ENCODE results near the gene UQCC5.
A peak's percentile ranks its signal among the peaks of the same experiment; 100 is the strongest.

The UQCC5 gene

GRCh38 chr3:52532838-52533622 lies 3.4 kb upstream of the UQCC5 start:
- DNase-seq (ENCODE audit: insufficient read length), result peak; percentile 65
- FAIRE-seq, result peak; percentile 56
- TF ChIP-seq TAF1 (IDR thresholded peaks at IDR 0.05; ENCODE audit: borderline replicate concordance, low read depth, low read length) (no peak), POLR2A (IDR thresholded peaks at IDR 0.05; ENCODE audit: low read depth, low read length) (no peak), POLR2AphosphoS5 (IDR thresholded peaks at IDR 0.05; ENCODE audit: low read depth, low read length) (no peak)

GRCh38 chr3:52533623-52534280 lies 2.7 kb upstream of the UQCC5 start, which contains the start of gene NT5DC2:
Gene NT5DC2 (minus strand): TSS chr3:52533857. CDS start chr3:52533737, 120 bp downstream.
- DNase-seq (ENCODE audit: insufficient read length), result peak; percentile 91
- TF ChIP-seq TAF1 (IDR thresholded peaks at IDR 0.05; ENCODE audit: borderline replicate concordance, low read depth, low read length) (0 out of 2 replicates have a peak, but pooled peaks have one; percentile 20), POLR2A (IDR thresholded peaks at IDR 0.05; ENCODE audit: low read depth, low read length) (no peak; the same call in 1 of the 2 replicates)
- peak; percentile 89 for FAIRE-seq

GRCh38 chr3:52534281-52535183 lies 1.9 kb upstream of the UQCC5 start:
- no peak for FAIRE-seq
- DNase-seq (ENCODE audit: insufficient read length), result no peak

GRCh38 chr3:52535411-52536111 lies 844 bp upstream of the UQCC5 start:
- DNase-seq (ENCODE audit: insufficient read length), result no peak
- no peak for FAIRE-seq
- TF ChIP-seq POLR2A (IDR thresholded peaks at IDR 0.05; ENCODE audit: low read depth, low read length), result no peak
- TF ChIP-seq TAF1 (IDR thresholded peaks at IDR 0.05; ENCODE audit: borderline replicate concordance, low read depth, low read length), result no peak
- TF ChIP-seq POLR2AphosphoS5 (IDR thresholded peaks at IDR 0.05; ENCODE audit: low read depth, low read length), result no peak

More at GRCh38 chr3:52534281-52535183, 1.9 kb upstream of the UQCC5 start:
- TF ChIP-seq TAF1 (IDR thresholded peaks at IDR 0.05; ENCODE audit: borderline replicate concordance, low read depth, low read length), result no peak
- no peak for TF ChIP-seq POLR2AphosphoS5 (IDR thresholded peaks at IDR 0.05; ENCODE audit: low read depth, low read length)

GRCh38 chr3:52536112-52536368 lies 365 bp upstream of the UQCC5 start:
- FAIRE-seq (no peak), DNase-seq (ENCODE audit: insufficient read length) (no peak)
- TF ChIP-seq TAF1 (IDR thresholded peaks at IDR 0.05; ENCODE audit: borderline replicate concordance, low read depth, low read length), result no peak
- no peak for TF ChIP-seq POLR2A (IDR thresholded peaks at IDR 0.05; ENCODE audit: low read depth, low read length)
- TF ChIP-seq POLR2AphosphoS5 (IDR thresholded peaks at IDR 0.05; ENCODE audit: low read depth, low read length), result no peak

GRCh38 chr3:52537165-52537620 lies 788 bp downstream of the UQCC5 start:
- DNase-seq (ENCODE audit: insufficient read length), result no peak

GRCh38 chr3:52537726-52538421 lies 1.5 kb downstream of the UQCC5 start:
- no peak for DNase-seq (ENCODE audit: insufficient read length)
- peak; percentile 15; the same call in 1 of the 2 replicates for TF ChIP-seq POLR2A (IDR thresholded peaks at IDR 0.05; ENCODE audit: low read depth, low read length)
- TF ChIP-seq POLR2AphosphoS5 (IDR thresholded peaks at IDR 0.05; ENCODE audit: low read depth, low read length), result peak; percentile 53; the same call in 1 of the 2 replicates
- no peak for TF ChIP-seq TAF1 (IDR thresholded peaks at IDR 0.05; ENCODE audit: borderline replicate concordance, low read depth, low read length)
- FAIRE-seq, result no peak

More at GRCh38 chr3:52537165-52537620, 788 bp downstream of the UQCC5 start:
- no peak for FAIRE-seq
- TF ChIP-seq POLR2AphosphoS5 (IDR thresholded peaks at IDR 0.05; ENCODE audit: low read depth, low read length) (no peak), POLR2A (IDR thresholded peaks at IDR 0.05; ENCODE audit: low read depth, low read length) (no peak), TAF1 (IDR thresholded peaks at IDR 0.05; ENCODE audit: borderline replicate concordance, low read depth, low read length) (no peak)

GRCh38 chr3:52539010-52539653 lies 2.7 kb downstream of the UQCC5 start:
- FAIRE-seq (no peak), DNase-seq (ENCODE audit: insufficient read length) (no peak)
- TF ChIP-seq POLR2A (IDR thresholded peaks at IDR 0.05; ENCODE audit: low read depth, low read length), result no peak
- TF ChIP-seq POLR2AphosphoS5 (IDR thresholded peaks at IDR 0.05; ENCODE audit: low read depth, low read length), result no peak
- TF ChIP-seq TAF1 (IDR thresholded peaks at IDR 0.05; ENCODE audit: borderline replicate concordance, low read depth, low read length), result no peak

- TF ChIP-seq POLR2A (IDR thresholded peaks at IDR 0.05; ENCODE audit: low read depth, low read length), result no peak
- TF ChIP-seq POLR2AphosphoS5 (IDR thresholded peaks at IDR 0.05; ENCODE audit: low read depth, low read length), result no peak
- TF ChIP-seq TAF1 (IDR thresholded peaks at IDR 0.05; ENCODE audit: borderline replicate concordance, low read depth, low read length), result no peak
- DNase-seq (ENCODE audit: insufficient read length) (no peak), FAIRE-seq (no peak)
Observed at GRCh38 chr3:52541050-52541449, 4.6 kb downstream of the UQCC5 start.

- no peak for DNase-seq (ENCODE audit: insufficient read length)
- TF ChIP-seq POLR2A (IDR thresholded peaks at IDR 0.05; ENCODE audit: low read depth, low read length), result no peak
- no peak for TF ChIP-seq POLR2AphosphoS5 (IDR thresholded peaks at IDR 0.05; ENCODE audit: low read depth, low read length)
- no peak for TF ChIP-seq TAF1 (IDR thresholded peaks at IDR 0.05; ENCODE audit: borderline replicate concordance, low read depth, low read length)
Observed at GRCh38 chr3:52544937-52545336, 8.5 kb downstream of the UQCC5 start.

More at GRCh38 chr3:52544937-52545336, 8.5 kb downstream of the UQCC5 start:
- no peak for FAIRE-seq
